Nephron (organoid): ENCODE results near the gene CCDC13.

Experiments used
- H3K27ac Mint-ChIP-seq, 3 experiments: 2 replicates each; pipeline ENCODE4 v1.8.0; 2020; ENCODE audit warnings: mixed read lengths in 3 of 3, mild to moderate bottlenecking in 2 of 3, moderate library complexity in 1 of 3
- H3K27me3 Mint-ChIP-seq: 2 replicates; pipeline ENCODE4 v1.8.0; 2021; ENCODE audit warnings: low read depth, mild to moderate bottlenecking, moderate library complexity, mixed read lengths
- H3K36me3 Mint-ChIP-seq: 2 replicates; pipeline ENCODE4 v1.8.0; 2020; ENCODE audit warnings: low read depth, mixed read lengths
- H3K4me1 Mint-ChIP-seq: 2 replicates; pipeline ENCODE4 v1.8.0; 2020; ENCODE audit warnings: mixed read lengths
- H3K4me3 Mint-ChIP-seq, 3 experiments: 2 replicates each; pipeline ENCODE4 v1.8.0; 2020; ENCODE audit warnings: mild to moderate bottlenecking in 3 of 3, mixed read lengths in 3 of 3, moderate library complexity in 2 of 3
- H3K9me3 Mint-ChIP-seq: 2 replicates; pipeline ENCODE4 v1.8.0; 2020; ENCODE audit warnings: mixed read lengths
- CTCF ChIP-seq, 3 experiments: fragments of 200-600 bp; sonication (generic); IDR thresholded peaks; one replicate each; pipeline ENCODE4 v1.5.0; 2021; ENCODE audit warnings: antibody characterized with exemption in 3 of 3; ENCODE audit not compliant: unreplicated experiment in 3 of 3

CCDC13 gene

GRCh38 chr3:42751609-42752008 lies 21.4 kb downstream of the CCDC13 start:
- no peak for TF ChIP-seq CTCF (IDR thresholded peaks at IDR 0.05; ENCODE audit: unreplicated experiment in 3 of 3)
- no peak overlapping the region for H3K27ac Mint-ChIP-seq
- H3K27me3 Mint-ChIP-seq = peaks cover 4% of the 10 kb centered on the region
- peaks cover 3% of the 10 kb centered on the region for H3K4me1 Mint-ChIP-seq
- no peak overlapping the region for H3K4me3 Mint-ChIP-seq
- no peaks in the 10 kb centered on the region for H3K9me3 Mint-ChIP-seq
- no peaks in the 10 kb centered on the region for H3K36me3 Mint-ChIP-seq

GRCh38 chr3:42750834-42751233 lies 22.2 kb downstream of the CCDC13 start:
- no peak overlapping the region for H3K27ac Mint-ChIP-seq
- no peaks in the 10 kb centered on the region for H3K9me3 Mint-ChIP-seq
- TF ChIP-seq CTCF (IDR thresholded peaks at IDR 0.05; ENCODE audit: unreplicated experiment in 3 of 3) = no peak
- H3K36me3 Mint-ChIP-seq = no peaks in the 10 kb centered on the region
- no peak overlapping the region for H3K4me3 Mint-ChIP-seq
- H3K27me3 Mint-ChIP-seq = peaks cover 4% of the 10 kb centered on the region
- H3K4me1 Mint-ChIP-seq = peaks cover 11% of the 10 kb centered on the region

GRCh38 chr3:42749753-42750231 lies 23.3 kb downstream of the CCDC13 start:
- Mint-ChIP-seq H3K27me3 (peaks cover 4% of the 10 kb centered on the region), H3K9me3 (no peaks in the 10 kb centered on the region), H3K4me3 (no peak overlapping the region), H3K27ac (no peak overlapping the region), H3K36me3 (no peaks in the 10 kb centered on the region), H3K4me1 (peaks cover 18% of the 10 kb centered on the region)
- peak; percentile 18 to 19 (median 18) for TF ChIP-seq CTCF (IDR thresholded peaks at IDR 0.05; ENCODE audit: unreplicated experiment in 3 of 3)

- Mint-ChIP-seq H3K27ac (no peak overlapping the region), H3K27me3 (peaks cover 4% of the 10 kb centered on the region), H3K4me3 (no peak overlapping the region), H3K36me3 (no peaks in the 10 kb centered on the region), H3K4me1 (peaks cover 18% of the 10 kb centered on the region), H3K9me3 (no peaks in the 10 kb centered on the region)
- no peak for TF ChIP-seq CTCF (IDR thresholded peaks at IDR 0.05; ENCODE audit: unreplicated experiment in 3 of 3)
Measured at GRCh38 chr3:42749025-42749752, 23.9 kb downstream of the CCDC13 start.

GRCh38 chr3:42747581-42747980 lies 25.5 kb downstream of the CCDC13 start:
- no peaks in the 10 kb centered on the region for H3K36me3 Mint-ChIP-seq
- H3K27me3 Mint-ChIP-seq = no peaks in the 10 kb centered on the region
- no peaks in the 10 kb centered on the region for H3K9me3 Mint-ChIP-seq
- TF ChIP-seq CTCF (IDR thresholded peaks at IDR 0.05; ENCODE audit: unreplicated experiment in 3 of 3) = no peak
- no peak overlapping the region for H3K4me3 Mint-ChIP-seq
- peaks cover 18% of the 10 kb centered on the region for H3K4me1 Mint-ChIP-seq
- H3K27ac Mint-ChIP-seq = no peak overlapping the region
